GM13976 (cell line): ENCODE results near the gene TOPBP1.
"Not testable (repeated sequence)": the region's sequence is repeated elsewhere in the genome, so short reads cannot be mapped to it uniquely, and the experiment has no call there.

ENCODE experiments used
- DNase-seq: peaks from one replicate; pipeline ENCODE4 v3.0.0; 2012; ENCODE audit warnings: low spot score
- in situ Hi-C: fragments of 300-500 bp; cut with MboI; formaldehyde crosslinking; loops from one replicate; pipeline ENCODE4 v1.12.0; 2022; ENCODE audit warnings: low sequenced_read_pairs, mixed read lengths, inconsistent platforms; ENCODE audit not compliant: unreplicated experiment
- TF ChIP-seq, protein P1 (sequence below): IDR thresholded peaks from 2 replicates; pipeline ENCODE4 v1.5.1; 2012; ENCODE audit warnings: borderline replicate concordance, mild to moderate bottlenecking; ENCODE audit not compliant: insufficient read depth; ENCODE audit errors: extremely low read depth, missing control alignments, control extremely low read depth

TOPBP1 gene

DNA sequence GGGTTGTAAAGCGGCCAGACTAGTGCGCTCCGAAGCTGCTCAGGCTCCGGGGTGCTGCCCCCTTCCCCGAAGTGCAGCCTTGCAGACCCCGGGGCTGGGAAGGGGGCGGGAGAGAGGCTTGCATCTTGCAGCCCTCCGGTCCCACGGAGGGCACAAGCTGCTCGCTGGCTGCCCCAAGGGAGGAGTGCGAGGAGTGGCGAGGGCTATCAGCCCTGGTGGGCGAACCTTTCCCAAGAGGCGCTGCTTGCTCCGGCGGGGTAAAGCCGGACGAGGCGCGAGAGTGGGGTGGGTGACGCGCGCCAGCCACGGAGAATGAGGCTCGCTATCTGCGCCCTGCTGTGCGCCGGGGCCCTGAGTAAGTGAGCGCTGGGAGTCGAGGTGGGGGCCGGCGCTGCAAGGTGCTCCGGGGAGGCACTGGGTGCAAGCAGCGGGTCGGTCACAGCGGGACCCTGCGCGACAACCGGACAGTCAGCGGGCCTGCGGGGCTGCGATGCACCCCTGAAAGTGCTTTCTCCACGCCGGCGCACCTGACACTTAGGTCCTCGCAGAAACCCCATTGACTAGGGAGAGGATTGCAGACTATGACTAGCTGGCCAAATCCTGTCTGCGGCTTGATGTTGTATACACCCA, 12.7 kb upstream of the TOPBP1 start:
- no peak for DNase-seq
- TF ChIP-seq, protein P1, sequence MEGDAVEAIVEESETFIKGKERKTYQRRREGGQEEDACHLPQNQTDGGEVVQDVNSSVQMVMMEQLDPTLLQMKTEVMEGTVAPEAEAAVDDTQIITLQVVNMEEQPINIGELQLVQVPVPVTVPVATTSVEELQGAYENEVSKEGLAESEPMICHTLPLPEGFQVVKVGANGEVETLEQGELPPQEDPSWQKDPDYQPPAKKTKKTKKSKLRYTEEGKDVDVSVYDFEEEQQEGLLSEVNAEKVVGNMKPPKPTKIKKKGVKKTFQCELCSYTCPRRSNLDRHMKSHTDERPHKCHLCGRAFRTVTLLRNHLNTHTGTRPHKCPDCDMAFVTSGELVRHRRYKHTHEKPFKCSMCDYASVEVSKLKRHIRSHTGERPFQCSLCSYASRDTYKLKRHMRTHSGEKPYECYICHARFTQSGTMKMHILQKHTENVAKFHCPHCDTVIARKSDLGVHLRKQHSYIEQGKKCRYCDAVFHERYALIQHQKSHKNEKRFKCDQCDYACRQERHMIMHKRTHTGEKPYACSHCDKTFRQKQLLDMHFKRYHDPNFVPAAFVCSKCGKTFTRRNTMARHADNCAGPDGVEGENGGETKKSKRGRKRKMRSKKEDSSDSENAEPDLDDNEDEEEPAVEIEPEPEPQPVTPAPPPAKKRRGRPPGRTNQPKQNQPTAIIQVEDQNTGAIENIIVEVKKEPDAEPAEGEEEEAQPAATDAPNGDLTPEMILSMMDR = no peak
- in situ Hi-C loops = no loop called here

GRCh38 chr3:133673746-133674145, 12.0 kb upstream of the TOPBP1 start:
- in situ Hi-C loops = no loop called here
- TF ChIP-seq, protein P1 = no peak
- no peak for DNase-seq

GRCh38 chr3:133672461-133672860, 10.7 kb upstream of the TOPBP1 start:
- TF ChIP-seq, protein P1 = no peak
- no peak for DNase-seq
- in situ Hi-C loops = no loop called here

- in situ Hi-C loops = no loop called here
- no peak for DNase-seq
These were observed 8.8 kb upstream of the TOPBP1 start for GRCh38 chr3:133670525-133670995.

GRCh38 chr3:133669949-133670524, 8.3 kb upstream of the TOPBP1 start:
- TF ChIP-seq, protein P1 = no peak
- in situ Hi-C loops = no loop called here
- DNase-seq = no peak

More at GRCh38 chr3:133670525-133670995, 8.8 kb upstream of the TOPBP1 start:
- TF ChIP-seq, protein P1 = no peak

GRCh38 chr3:133667118-133667517, 5.4 kb upstream of the TOPBP1 start:
- no peak for DNase-seq
- TF ChIP-seq, protein P1 = no peak
- in situ Hi-C loops = no loop called here

DNA sequence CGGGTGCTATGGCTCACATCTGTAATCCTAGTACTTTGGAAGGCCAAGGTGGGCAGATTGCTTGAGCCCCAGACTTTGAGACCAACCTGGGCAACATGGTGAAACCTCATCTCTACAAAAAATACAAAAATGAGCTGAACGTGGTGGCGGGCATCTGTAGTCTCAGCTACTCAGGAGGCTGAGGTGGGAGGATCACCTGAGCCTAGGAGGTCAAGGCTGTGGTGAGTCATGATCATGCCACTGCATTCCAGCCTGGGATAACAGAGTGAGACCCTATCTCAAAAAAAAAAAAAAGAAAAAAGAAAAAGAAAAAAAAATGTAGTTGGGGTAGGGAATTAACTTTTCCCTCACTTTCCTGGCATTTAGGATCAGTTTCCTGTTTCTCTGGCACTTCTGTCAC, 3.4 kb upstream of the TOPBP1 start:
- in situ Hi-C loops, DNase-seq: not testable (repeated sequence)
